Measurements from ENCODE around the gene LINGO1.

Gene LINGO1

GRCh38 chr15:77571741-77572140 is 61.0 kb downstream of the LINGO1 start:
- DNase-seq (ENCODE audit: low read depth, low spot score), result no peak

- no peak for DNase-seq (ENCODE audit: low read depth, low spot score)
These were observed 61.5 kb downstream of the LINGO1 start for GRCh38 chr15:77571181-77571580.

GRCh38 chr15:77569729-77570125 is 63.0 kb downstream of the LINGO1 start:
- no peak for DNase-seq (ENCODE audit: low read depth, low spot score)

GRCh38 chr15:77568973-77569728 is 63.6 kb downstream of the LINGO1 start:
- no peak for DNase-seq (ENCODE audit: low read depth, low spot score)

GRCh38 chr15:77568014-77568972 is 64.4 kb downstream of the LINGO1 start:
- DNase-seq (ENCODE audit: low read depth, low spot score), result no peak

GRCh38 chr15:77567202-77567601 is 65.5 kb downstream of the LINGO1 start:
- no peak for DNase-seq (ENCODE audit: low read depth, low spot score)

GRCh38 chr15:77566092-77566491 is 66.6 kb downstream of the LINGO1 start:
- no peak for DNase-seq (ENCODE audit: low read depth, low spot score)

- DNase-seq (ENCODE audit: low read depth, low spot score), result no peak
These were observed 67.3 kb downstream of the LINGO1 start for GRCh38 chr15:77565378-77565915.

- no peak for DNase-seq (ENCODE audit: low read depth, low spot score)
These were observed 67.8 kb downstream of the LINGO1 start for GRCh38 chr15:77564938-77565337.

- DNase-seq (ENCODE audit: low read depth, low spot score), result no peak
These were observed 68.4 kb downstream of the LINGO1 start for GRCh38 chr15:77564341-77564740.

- DNase-seq (ENCODE audit: low read depth, low spot score), result no peak
These were observed 69.0 kb downstream of the LINGO1 start for GRCh38 chr15:77563623-77564156.

Measured in smooth muscle cell of the brain vasculature (primary cell).